ENCODE results near the gene CFAP69. TPM values are rescaled to one million over a fixed set of nuclear protein-coding genes. Genes with fewer than 3 reads are reported as not detected.

The CFAP69 gene
- total RNA-seq, 2 experiments from 2014 or later, result not detected

DNA sequence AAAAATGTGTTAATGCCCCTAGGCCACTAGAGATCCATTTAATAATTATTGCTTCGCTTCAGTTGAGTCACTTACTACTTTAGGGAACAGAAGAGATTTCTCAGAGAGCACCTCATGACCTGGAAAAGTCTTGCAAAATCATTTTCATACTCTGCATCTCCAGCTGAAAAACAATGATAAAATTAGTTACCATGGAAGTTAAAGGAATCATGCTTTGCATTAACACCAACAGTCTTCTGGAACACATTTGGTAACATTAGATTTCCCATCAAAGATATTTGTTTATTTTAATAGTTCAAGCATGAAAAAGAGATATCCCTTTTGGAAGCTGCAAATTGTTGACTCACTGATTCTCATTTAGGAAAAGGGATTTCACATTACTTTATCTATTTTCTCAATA, 35.2 kb upstream of the CFAP69 start:
- intact Hi-C loops (cut with DNase I, micrococcal nuclease), result no loop called here
- TF ChIP-seq, protein P1, sequence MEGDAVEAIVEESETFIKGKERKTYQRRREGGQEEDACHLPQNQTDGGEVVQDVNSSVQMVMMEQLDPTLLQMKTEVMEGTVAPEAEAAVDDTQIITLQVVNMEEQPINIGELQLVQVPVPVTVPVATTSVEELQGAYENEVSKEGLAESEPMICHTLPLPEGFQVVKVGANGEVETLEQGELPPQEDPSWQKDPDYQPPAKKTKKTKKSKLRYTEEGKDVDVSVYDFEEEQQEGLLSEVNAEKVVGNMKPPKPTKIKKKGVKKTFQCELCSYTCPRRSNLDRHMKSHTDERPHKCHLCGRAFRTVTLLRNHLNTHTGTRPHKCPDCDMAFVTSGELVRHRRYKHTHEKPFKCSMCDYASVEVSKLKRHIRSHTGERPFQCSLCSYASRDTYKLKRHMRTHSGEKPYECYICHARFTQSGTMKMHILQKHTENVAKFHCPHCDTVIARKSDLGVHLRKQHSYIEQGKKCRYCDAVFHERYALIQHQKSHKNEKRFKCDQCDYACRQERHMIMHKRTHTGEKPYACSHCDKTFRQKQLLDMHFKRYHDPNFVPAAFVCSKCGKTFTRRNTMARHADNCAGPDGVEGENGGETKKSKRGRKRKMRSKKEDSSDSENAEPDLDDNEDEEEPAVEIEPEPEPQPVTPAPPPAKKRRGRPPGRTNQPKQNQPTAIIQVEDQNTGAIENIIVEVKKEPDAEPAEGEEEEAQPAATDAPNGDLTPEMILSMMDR (IDR thresholded peaks at IDR 0.05), result no peak

DNA sequence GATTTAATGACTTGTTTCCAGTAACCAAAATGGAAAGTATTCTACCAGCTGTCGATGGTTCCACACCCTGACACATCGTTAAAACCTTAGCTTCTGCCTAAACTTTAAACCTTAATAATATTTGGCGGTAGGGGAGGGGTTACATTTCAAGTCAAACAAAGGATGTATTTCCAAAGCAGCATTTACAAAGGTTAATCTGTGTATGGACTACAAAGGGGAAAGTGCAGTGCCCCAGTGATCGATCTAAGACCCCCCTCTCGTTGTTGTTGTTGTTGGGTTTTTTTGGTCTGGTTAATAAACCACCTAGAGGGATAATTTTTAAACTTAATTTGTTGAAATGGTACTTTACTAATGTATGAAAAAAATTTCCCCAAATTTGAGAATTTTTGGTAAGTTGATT, 34.5 kb upstream of the CFAP69 start:
- ATAC-seq (ENCODE audit: poor library complexity) (no peak), DNase-seq (no peak)
- Histone ChIP-seq H3K27ac (ENCODE audit: low read depth in 1 of 2, low read length in 2 of 2) (no peak overlapping the region), H3K4me3 (ENCODE audit: low read length) (no peak overlapping the region), H3K36me3 (ENCODE audit: insufficient read depth, low read length) (no peaks in the 10 kb centered on the region), H3K27me3 (ENCODE audit: control insufficient read depth in 1 of 2, insufficient read depth in 2 of 2, low read length in 2 of 2) (peaks cover 31 to 42% of the 10 kb centered on the region in 2 experiments), H3K4me1 (ENCODE audit: insufficient read depth, low read length) (peaks cover 3% of the 10 kb centered on the region), H3K9me3 (ENCODE audit: control insufficient read depth in 1 of 2, insufficient read depth in 1 of 2, low read length in 2 of 2) (no peaks in the 10 kb centered on the region)
- H3K9me3 Mint-ChIP-seq, result no peaks in the 10 kb centered on the region
- intact Hi-C loops (cut with DNase I, micrococcal nuclease), result no loop called here
- H3K27me3 Mint-ChIP-seq, result peaks cover 19% of the 10 kb centered on the region
- H3K4me1 Mint-ChIP-seq (ENCODE audit: low read depth), result peaks cover 5% of the 10 kb centered on the region
- no peak overlapping the region for H3K4me3 Mint-ChIP-seq
- TF ChIP-seq, protein P1 (IDR thresholded peaks at IDR 0.05), result no peak
- POLR2A ChIA-PET, result no interaction called here
- no peak overlapping the region for H3K27ac Mint-ChIP-seq
- CTCF ChIA-PET, result no interaction called here
- no peaks in the 10 kb centered on the region for H3K36me3 Mint-ChIP-seq (ENCODE audit: low read depth)

More for the DNA sequence above, 35.2 kb upstream of the CFAP69 start:
- Mint-ChIP-seq H3K27me3 (peaks cover 19% of the 10 kb centered on the region), H3K27ac (no peak overlapping the region), H3K9me3 (no peaks in the 10 kb centered on the region), H3K4me1 (ENCODE audit: low read depth) (peaks cover 5% of the 10 kb centered on the region), H3K4me3 (no peak overlapping the region), H3K36me3 (ENCODE audit: low read depth) (no peaks in the 10 kb centered on the region)
- H3K4me1 ChIP-seq (ENCODE audit: insufficient read depth, low read length), result peaks cover 3% of the 10 kb centered on the region
- DNase-seq (no peak), ATAC-seq (ENCODE audit: poor library complexity) (no peak)
- ChIA-PET POLR2A (no interaction called here), CTCF (no interaction called here)
- no peak overlapping the region for H3K27ac ChIP-seq (ENCODE audit: low read depth in 1 of 2, low read length in 2 of 2)
- H3K9me3 ChIP-seq (ENCODE audit: control insufficient read depth in 1 of 2, insufficient read depth in 1 of 2, low read length in 2 of 2), result no peaks in the 10 kb centered on the region
- no peak overlapping the region for H3K4me3 ChIP-seq (ENCODE audit: low read length)
- H3K36me3 ChIP-seq (ENCODE audit: insufficient read depth, low read length), result no peaks in the 10 kb centered on the region
- H3K27me3 ChIP-seq (ENCODE audit: control insufficient read depth in 1 of 2, insufficient read depth in 2 of 2, low read length in 2 of 2), result peaks cover 29 to 40% of the 10 kb centered on the region in 2 experiments

DNA sequence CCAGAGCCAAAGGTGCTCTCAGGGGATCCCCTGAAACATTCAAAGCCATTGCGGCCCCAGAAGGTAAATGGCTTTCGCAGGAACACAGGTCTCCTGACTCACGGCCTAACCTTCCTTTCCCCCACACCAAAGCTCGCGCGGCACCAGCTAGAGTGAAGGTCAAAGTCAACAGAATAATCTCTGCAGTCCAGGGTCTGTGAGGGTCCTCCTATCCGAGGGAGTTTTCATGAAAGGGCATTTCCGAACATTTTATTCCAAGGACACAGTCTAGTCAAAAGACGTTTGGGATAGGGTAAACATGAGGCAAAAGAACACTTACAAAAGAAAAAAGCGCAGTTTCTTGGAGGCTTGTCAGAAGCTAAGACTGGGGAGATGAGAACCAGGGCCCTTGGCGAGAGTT, 34.0 kb upstream of the CFAP69 start:
- H3K27me3 Mint-ChIP-seq, result peaks cover 19% of the 10 kb centered on the region
- Histone ChIP-seq H3K27ac (ENCODE audit: low read depth in 1 of 2, low read length in 2 of 2) (no peak overlapping the region), H3K27me3 (ENCODE audit: control insufficient read depth in 1 of 2, insufficient read depth in 2 of 2, low read length in 2 of 2) (peaks cover 31 to 42% of the 10 kb centered on the region in 2 experiments), H3K4me3 (ENCODE audit: low read length) (no peak overlapping the region), H3K36me3 (ENCODE audit: insufficient read depth, low read length) (no peaks in the 10 kb centered on the region), H3K9me3 (ENCODE audit: control insufficient read depth in 1 of 2, insufficient read depth in 1 of 2, low read length in 2 of 2) (no peaks in the 10 kb centered on the region), H3K4me1 (ENCODE audit: insufficient read depth, low read length) (peaks cover 3% of the 10 kb centered on the region)
- ChIA-PET CTCF (no interaction called here), POLR2A (no interaction called here)
- no peak for ATAC-seq (ENCODE audit: poor library complexity)
- no peaks in the 10 kb centered on the region for H3K36me3 Mint-ChIP-seq (ENCODE audit: low read depth)
- peaks cover 5% of the 10 kb centered on the region for H3K4me1 Mint-ChIP-seq (ENCODE audit: low read depth)
- H3K4me3 Mint-ChIP-seq, result no peak overlapping the region
- H3K27ac Mint-ChIP-seq, result no peak overlapping the region
- intact Hi-C loops (cut with DNase I, micrococcal nuclease), result no loop called here
- no peaks in the 10 kb centered on the region for H3K9me3 Mint-ChIP-seq
- DNase-seq, result no peak
- TF ChIP-seq, protein P1 (IDR thresholded peaks at IDR 0.05), result no peak

All from CD4-positive, alpha-beta T cell (primary cell).